BE2C (cell line): Measurements from ENCODE around the gene NRG2.
A peak's percentile ranks its signal among the peaks of the same experiment; 100 is the strongest.

Experiments
- DNase-seq: peaks from one replicate; pipeline ENCODE4 v3.0.0-alpha.2; 2020
- H3K27me3 ChIP-seq: fragments of 250-450 bp; sonication (Bioruptor Pico); 2 replicates; pipeline ENCODE4 v1.5.1; 2020; ENCODE audit warnings: mild to moderate bottlenecking
- H3K36me3 ChIP-seq: fragments of 250-450 bp; sonication (Bioruptor Pico); 2 replicates; pipeline ENCODE4 v1.5.1; 2020; ENCODE audit warnings: mild to moderate bottlenecking
- H3K4me1 ChIP-seq: fragments of 250-450 bp; sonication (Bioruptor Pico); 2 replicates; pipeline ENCODE4 v1.5.1; 2020
- H3K4me3 ChIP-seq: 2 replicates; pipeline ENCODE4 v1.5.1; 2011; ENCODE audit warnings: low read depth, low read length
- H3K9me3 ChIP-seq: fragments of 250-450 bp; sonication (Bioruptor Pico); 2 replicates; pipeline ENCODE4 v1.5.1; 2020
- CTCF ChIP-seq: IDR thresholded peaks from 2 replicates; pipeline ENCODE4 v1.5.1; 2012; ENCODE audit warnings: mild to moderate bottlenecking, low read depth, low read length

NRG2 gene

GRCh38 chr5:139964994-139965565 is 78.0 kb downstream of the NRG2 start:
- no peaks in the 10 kb centered on the region for H3K36me3 ChIP-seq
- no peak overlapping the region for H3K4me3 ChIP-seq
- peaks cover 2% of the 10 kb centered on the region for H3K4me1 ChIP-seq
- H3K9me3 ChIP-seq: no peaks in the 10 kb centered on the region
- H3K27me3 ChIP-seq: no peaks in the 10 kb centered on the region
- no peak for DNase-seq
- peak; percentile 19 for TF ChIP-seq CTCF

DNA sequence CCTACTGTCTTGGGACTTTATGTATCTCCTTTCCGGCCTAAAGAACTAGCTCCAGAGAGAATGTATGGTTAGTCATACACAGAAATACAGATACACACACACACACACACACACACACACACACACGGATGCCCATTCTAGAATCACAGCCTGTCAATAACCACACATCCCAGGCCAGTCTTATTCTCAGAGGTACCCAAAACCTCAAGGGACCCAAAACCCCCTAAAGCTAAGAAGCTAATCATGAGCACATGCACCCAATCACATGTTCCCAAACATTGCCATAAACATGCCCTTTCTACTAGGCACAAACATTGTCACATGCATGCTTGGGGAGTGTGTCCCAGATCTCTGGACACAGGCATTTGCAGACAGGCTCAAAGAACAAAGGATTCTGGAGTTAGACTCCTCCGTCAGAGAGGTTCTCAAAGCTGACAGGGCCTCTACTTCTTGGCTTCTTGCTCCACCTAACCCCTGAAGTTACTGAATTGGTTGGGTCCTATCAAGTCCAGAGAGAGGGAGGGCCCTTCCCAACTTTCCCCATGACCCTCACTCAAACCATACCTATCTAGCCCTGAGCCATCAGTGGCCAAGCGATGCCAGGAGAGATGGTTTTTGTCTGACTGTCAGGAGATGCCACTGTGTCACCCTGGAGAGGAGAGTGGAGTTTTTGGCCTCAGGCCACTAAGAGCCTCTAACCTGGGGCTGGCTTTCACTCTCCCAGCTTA is 78.7 kb downstream of the NRG2 start:
- no peak for DNase-seq

GRCh38 chr5:139962445-139962844 is 80.7 kb downstream of the NRG2 start:
- no peak for TF ChIP-seq CTCF
- no peak for DNase-seq
- Histone ChIP-seq H3K9me3 (no peaks in the 10 kb centered on the region), H3K4me1 (peaks cover 2% of the 10 kb centered on the region; the same call in 1 of the 2 replicates), H3K27me3 (no peaks in the 10 kb centered on the region), H3K4me3 (no peak overlapping the region), H3K36me3 (no peaks in the 10 kb centered on the region)

More for the DNA sequence above, 78.7 kb downstream of the NRG2 start:
- H3K4me1 ChIP-seq: peaks cover 2% of the 10 kb centered on the region
- TF ChIP-seq CTCF: no peak
- no peaks in the 10 kb centered on the region for H3K27me3 ChIP-seq
- no peak overlapping the region for H3K4me3 ChIP-seq
- no peaks in the 10 kb centered on the region for H3K9me3 ChIP-seq
- no peaks in the 10 kb centered on the region for H3K36me3 ChIP-seq

- no peak for DNase-seq
- TF ChIP-seq CTCF: no peak
- Histone ChIP-seq H3K4me3 (no peak overlapping the region), H3K4me1 (peaks cover 2% of the 10 kb centered on the region; the same call in 1 of the 2 replicates), H3K27me3 (no peaks in the 10 kb centered on the region), H3K9me3 (no peaks in the 10 kb centered on the region), H3K36me3 (no peaks in the 10 kb centered on the region)
Observed at GRCh38 chr5:139961435-139962157, 81.5 kb downstream of the NRG2 start.

DNA sequence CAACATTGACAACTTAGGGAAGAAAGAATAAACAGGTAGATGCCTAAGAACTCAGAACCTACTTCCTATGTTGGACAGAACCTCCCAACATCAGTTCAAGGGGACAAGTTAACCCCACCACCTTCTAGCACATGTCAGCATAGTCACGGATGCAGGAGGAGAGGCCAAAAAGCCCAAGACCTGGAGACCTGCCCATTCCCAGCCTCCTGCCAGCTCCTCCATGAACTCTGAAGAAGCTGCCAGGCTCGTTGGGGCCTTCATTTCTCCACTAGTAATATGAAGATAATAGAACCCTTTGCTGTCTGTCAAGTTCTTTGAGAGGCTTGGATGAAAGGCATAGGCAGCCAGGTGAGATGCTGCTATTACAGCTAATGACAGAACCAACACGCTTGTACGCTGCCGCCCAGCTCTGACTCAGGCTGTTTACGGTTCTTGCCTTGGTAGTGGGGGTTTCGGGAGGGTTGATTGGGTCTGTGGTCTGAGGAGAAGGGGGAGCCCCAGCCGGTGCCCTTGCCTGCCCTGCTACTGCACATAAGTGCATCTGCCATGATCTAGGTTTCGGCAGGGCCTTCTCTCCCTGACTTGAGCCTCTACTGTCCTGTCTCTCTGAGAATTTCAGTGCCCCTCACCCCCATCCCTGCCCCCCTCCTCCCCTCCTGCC is 82.2 kb downstream of the NRG2 start:
- no peaks in the 10 kb centered on the region for H3K9me3 ChIP-seq
- H3K4me3 ChIP-seq: no peak overlapping the region
- no peak for DNase-seq
- H3K27me3 ChIP-seq: no peaks in the 10 kb centered on the region
- H3K36me3 ChIP-seq: no peaks in the 10 kb centered on the region
- peaks cover 2% of the 10 kb centered on the region; the same call in 1 of the 2 replicates for H3K4me1 ChIP-seq
- TF ChIP-seq CTCF: no peak
